H1 (cell line): ENCODE results near the gene TBX15.
A peak's percentile ranks its signal among the peaks of the same experiment; 100 is the strongest.

ENCODE experiments used
- ATF3 ChIP-seq: IDR thresholded peaks from 2 replicates; pipeline ENCODE4 v1.6.1; 2011; ENCODE audit warnings: low read depth, mild to moderate bottlenecking, low read length; ENCODE audit not compliant: insufficient read depth
- BCL11A ChIP-seq, 2 experiments: IDR thresholded peaks; one replicate each; pipeline ENCODE4 v1.6.1; 2011; ENCODE audit warnings: low read depth in 2 of 2, low read length in 2 of 2, mild to moderate bottlenecking in 2 of 2
- CHD1 ChIP-seq: IDR thresholded peaks from 2 replicates; pipeline ENCODE4 v1.6.1; 2012; ENCODE audit warnings: low read depth, low read length, improper control_type of control experiment
- CTCF ChIP-seq, 3 experiments: IDR thresholded peaks; 1 replicate in 2 of 3; 2 replicates in 1 of 3; pipeline versions ENCODE4 v1.5.1 to v1.6.1; 2011; ENCODE audit warnings: low read length in 3 of 3, mild to moderate bottlenecking in 3 of 3, inconsistent platforms in 2 of 3, low read depth in 1 of 3, moderate library complexity in 1 of 3; ENCODE audit not compliant: insufficient read depth in 1 of 3; ENCODE audit errors: control extremely low read depth in 1 of 3
- EP300 ChIP-seq, 2 experiments: IDR thresholded peaks; 1 replicate in 1 of 2; 2 replicates in 1 of 2; pipeline ENCODE4 v1.6.1; 2011 to 2012; ENCODE audit warnings: low read depth in 2 of 2, low read length in 2 of 2, mild to moderate bottlenecking in 2 of 2, borderline replicate concordance in 1 of 2, inconsistent platforms in 1 of 2, moderate library complexity in 1 of 2
- EZH2 ChIP-seq: fragments of 200-600 bp; sonication (generic); IDR thresholded peaks from 2 replicates; pipeline ENCODE4 v1.7.1; 2012; ENCODE audit warnings: low read depth, mild to moderate bottlenecking, moderate library complexity, low read length, inconsistent platforms; ENCODE audit not compliant: severe bottlenecking
- GABPA ChIP-seq: IDR thresholded peaks from 2 replicates; pipeline ENCODE4 v1.6.1; 2011; ENCODE audit warnings: mild to moderate bottlenecking, low read length, moderate library complexity, borderline replicate concordance; ENCODE audit not compliant: insufficient read depth
- JUND ChIP-seq: IDR thresholded peaks from 2 replicates; pipeline ENCODE4 v1.6.1; 2011; ENCODE audit warnings: mild to moderate bottlenecking, improper control_type of control experiment, low read length
- POLR2A ChIP-seq, 2 experiments: IDR thresholded peaks; 1 replicate in 1 of 2; 2 replicates in 1 of 2; pipeline ENCODE4 v1.6.1; 2011; ENCODE audit warnings: low read depth in 2 of 2, low read length in 2 of 2, mild to moderate bottlenecking in 2 of 2; ENCODE audit errors: control extremely low read depth in 1 of 2
- POLR2AphosphoS5 ChIP-seq: IDR thresholded peaks from 2 replicates; pipeline ENCODE4 v1.6.1; 2011; ENCODE audit warnings: low read depth, low read length
- RAD21 ChIP-seq, 2 experiments: IDR thresholded peaks in 1 of 2; conservative IDR thresholded peaks in 1 of 2; 2 replicates each; pipeline ENCODE4 v1.6.1; 2011; ENCODE audit warnings: low read depth in 2 of 2, low read length in 2 of 2, improper control_type of control experiment in 1 of 2, inconsistent platforms in 1 of 2, mild to moderate bottlenecking in 1 of 2, moderate library complexity in 1 of 2
- SP1 ChIP-seq: IDR thresholded peaks from 2 replicates; pipeline ENCODE4 v1.6.1; 2011; ENCODE audit warnings: low read depth, low read length

GRCh38 chr1:118987468-118988185, 516 bp downstream of the TBX15 start:
- TF ChIP-seq RAD21 (IDR thresholded peaks at IDR 0.05 in 1 of 2, conservative IDR thresholded peaks at IDR 0.05 in 1 of 2; ENCODE audit: low read depth in 2 of 2, low read length in 2 of 2) (no peak), EP300 (IDR thresholded peaks at IDR 0.05; ENCODE audit: borderline replicate concordance in 1 of 2, low read depth in 2 of 2, low read length in 2 of 2) (no peak), POLR2A (IDR thresholded peaks at IDR 0.05; ENCODE audit: control extremely low read depth in 1 of 2, low read depth in 2 of 2, low read length in 2 of 2) (no peak), SP1 (no peak), BCL11A (IDR thresholded peaks at IDR 0.05; ENCODE audit: low read depth in 2 of 2, low read length in 2 of 2) (no peak), CTCF (IDR thresholded peaks at IDR 0.05; ENCODE audit: control extremely low read depth in 1 of 3, insufficient read depth in 1 of 3, low read depth in 1 of 3, low read length in 3 of 3) (no peak), POLR2AphosphoS5 (no peak), JUND (no peak), ATF3 (no peak), CHD1 (no peak), GABPA (no peak), EZH2 (peak; percentile 33)
